Colonic mucosa (tissue), 4 donors: ENCODE results near the gene ABLIM1. TPM values are rescaled to one million over a fixed set of nuclear protein-coding genes. Genes with fewer than 3 reads are reported as not detected.

ENCODE experiments used
- DNase-seq: peaks from one replicate; pipeline ENCODE4 v3.0.0-alpha.2; 2020
- H3K27ac ChIP-seq: fragments of 200-600 bp; one replicate; pipeline ENCODE4 v1.8.0; 2021
- H3K27me3 ChIP-seq: fragments of 200-600 bp; one replicate; pipeline ENCODE4 v1.8.0; 2021
- H3K36me3 ChIP-seq: fragments of 200-600 bp; one replicate; pipeline ENCODE4 v1.8.0; 2021
- H3K4me1 ChIP-seq: fragments of 200-600 bp; one replicate; pipeline ENCODE4 v1.8.0; 2021; ENCODE audit warnings: mild to moderate bottlenecking
- H3K4me3 ChIP-seq: fragments of 200-600 bp; one replicate; pipeline ENCODE4 v1.8.0; 2021
- H3K9ac ChIP-seq, 2 donors: one replicate each; pipeline ENCODE4 v1.7.0; 2013; ENCODE audit warnings: control low read depth in 2 of 2, low read depth in 2 of 2, low read length in 2 of 2
- H3K9me3 ChIP-seq: fragments of 200-600 bp; one replicate; pipeline ENCODE4 v1.8.0; 2021
- intact Hi-C: fragments of 100-400 bp; cut with DNase I; formaldehyde crosslinking; loops from one replicate; pipeline ENCODE4 v1.14.1; 2022
- total RNA-seq, 2 donors: library from RNA; stranded (reverse); fragmentation: NEBNext Ultra II Directional in 1 of 2; extraction: Animal tissue kit (Norgen Biotek cat#: 25700) in 1 of 2; gene quantifications; one replicate each; pipeline ENCODE4 v1.2.1, GENCODE V29; 2021
- TF ChIP-seq, protein P1 (sequence below): fragments of 200-600 bp; IDR thresholded peaks from one replicate; pipeline ENCODE4 v1.8.0; 2022; ENCODE audit warnings: antibody characterized with exemption, mild to moderate bottlenecking
- donor health status: healthy.
- donor health status: DM: no; HTN: no; CAD: no.
- donor health status: DM: no; HTN: no; CAD: no.

ABLIM1 gene
- total RNA-seq, 2 donors from 2014 or later = 118 to 131 TPM

DNA sequence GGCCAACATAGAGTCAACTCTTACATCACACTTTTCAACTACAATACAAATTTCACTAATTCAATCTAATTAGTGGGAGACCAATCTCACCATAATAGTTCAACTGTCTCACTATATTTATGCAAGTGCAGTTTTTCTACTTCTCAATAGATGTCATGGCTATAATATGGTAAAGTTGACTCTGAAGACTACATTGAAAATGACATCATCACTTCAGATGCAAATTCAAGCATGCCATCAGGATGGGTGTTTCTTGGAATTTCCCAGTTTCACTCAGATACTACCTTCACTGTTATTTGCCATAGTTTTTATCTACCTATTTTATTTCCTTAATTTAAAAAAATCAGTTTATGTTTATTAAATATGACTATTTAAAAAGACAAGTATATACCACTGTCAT, 67.1 kb downstream of the ABLIM1 start:
- DNase-seq = no peak
- Histone ChIP-seq H3K9me3 (no peaks in the 10 kb centered on the region), H3K27me3 (no peaks in the 10 kb centered on the region), H3K9ac (no peak overlapping the region), H3K36me3 (no peaks in the 10 kb centered on the region), H3K4me1 (no peaks in the 10 kb centered on the region), H3K4me3 (no peak overlapping the region), H3K27ac (no peak overlapping the region)
- intact Hi-C loops = no loop called here
- TF ChIP-seq, protein P1, sequence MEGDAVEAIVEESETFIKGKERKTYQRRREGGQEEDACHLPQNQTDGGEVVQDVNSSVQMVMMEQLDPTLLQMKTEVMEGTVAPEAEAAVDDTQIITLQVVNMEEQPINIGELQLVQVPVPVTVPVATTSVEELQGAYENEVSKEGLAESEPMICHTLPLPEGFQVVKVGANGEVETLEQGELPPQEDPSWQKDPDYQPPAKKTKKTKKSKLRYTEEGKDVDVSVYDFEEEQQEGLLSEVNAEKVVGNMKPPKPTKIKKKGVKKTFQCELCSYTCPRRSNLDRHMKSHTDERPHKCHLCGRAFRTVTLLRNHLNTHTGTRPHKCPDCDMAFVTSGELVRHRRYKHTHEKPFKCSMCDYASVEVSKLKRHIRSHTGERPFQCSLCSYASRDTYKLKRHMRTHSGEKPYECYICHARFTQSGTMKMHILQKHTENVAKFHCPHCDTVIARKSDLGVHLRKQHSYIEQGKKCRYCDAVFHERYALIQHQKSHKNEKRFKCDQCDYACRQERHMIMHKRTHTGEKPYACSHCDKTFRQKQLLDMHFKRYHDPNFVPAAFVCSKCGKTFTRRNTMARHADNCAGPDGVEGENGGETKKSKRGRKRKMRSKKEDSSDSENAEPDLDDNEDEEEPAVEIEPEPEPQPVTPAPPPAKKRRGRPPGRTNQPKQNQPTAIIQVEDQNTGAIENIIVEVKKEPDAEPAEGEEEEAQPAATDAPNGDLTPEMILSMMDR = no peak

DNA sequence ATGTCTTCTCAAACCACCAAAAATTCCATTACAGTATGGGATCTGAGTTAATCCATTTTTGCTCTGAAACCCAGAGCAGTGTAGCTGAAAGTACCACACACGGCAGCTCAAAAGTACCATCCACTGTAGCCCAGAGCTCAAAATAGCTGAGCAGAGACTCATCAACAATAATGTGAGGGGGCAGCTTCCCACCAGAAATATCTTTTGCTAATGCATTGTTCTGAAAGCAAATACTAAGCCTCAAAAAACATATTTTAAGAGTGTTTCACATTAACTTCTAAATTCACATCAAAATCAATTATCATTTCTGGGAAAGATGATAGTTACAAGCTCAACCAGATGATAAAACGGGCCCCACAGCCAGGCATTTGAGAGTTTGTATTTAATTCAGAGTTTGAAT, 73.7 kb downstream of the ABLIM1 start:
- TF ChIP-seq, protein P1 = no peak
- Histone ChIP-seq H3K9ac (no peak overlapping the region), H3K27me3 (no peaks in the 10 kb centered on the region), H3K27ac (no peak overlapping the region), H3K4me3 (no peak overlapping the region), H3K36me3 (no peaks in the 10 kb centered on the region), H3K9me3 (no peaks in the 10 kb centered on the region), H3K4me1 (no peaks in the 10 kb centered on the region)
- no peak for DNase-seq
- intact Hi-C loops = no loop called here

DNA sequence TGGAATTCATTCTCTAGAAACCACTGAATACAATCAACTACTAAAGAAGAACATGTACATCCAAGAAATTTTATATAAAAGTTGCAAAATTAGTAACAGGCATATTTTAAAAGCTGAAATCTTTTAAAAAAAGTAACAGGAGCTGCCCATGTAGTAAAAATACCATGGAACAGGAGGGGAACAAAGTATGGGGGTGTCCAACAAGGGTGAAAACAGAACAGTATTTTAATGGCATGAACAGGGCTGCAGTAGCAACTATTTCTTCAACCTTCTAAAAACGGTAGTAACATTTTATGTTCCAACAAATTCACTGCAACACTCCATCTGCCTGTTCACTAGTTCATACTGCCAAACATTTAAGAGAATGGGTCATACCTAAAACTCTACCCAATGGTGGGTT, 77.0 kb downstream of the ABLIM1 start:
- no peak overlapping the region for H3K4me3 ChIP-seq
- no peaks in the 10 kb centered on the region for H3K36me3 ChIP-seq
- no peak for DNase-seq
- H3K27ac ChIP-seq = no peak overlapping the region
- no peaks in the 10 kb centered on the region for H3K9me3 ChIP-seq
- TF ChIP-seq, protein P1 = no peak
- no peaks in the 10 kb centered on the region for H3K4me1 ChIP-seq
- H3K9ac ChIP-seq = no peak overlapping the region
- H3K27me3 ChIP-seq = no peaks in the 10 kb centered on the region
- intact Hi-C loops = no loop called here

DNA sequence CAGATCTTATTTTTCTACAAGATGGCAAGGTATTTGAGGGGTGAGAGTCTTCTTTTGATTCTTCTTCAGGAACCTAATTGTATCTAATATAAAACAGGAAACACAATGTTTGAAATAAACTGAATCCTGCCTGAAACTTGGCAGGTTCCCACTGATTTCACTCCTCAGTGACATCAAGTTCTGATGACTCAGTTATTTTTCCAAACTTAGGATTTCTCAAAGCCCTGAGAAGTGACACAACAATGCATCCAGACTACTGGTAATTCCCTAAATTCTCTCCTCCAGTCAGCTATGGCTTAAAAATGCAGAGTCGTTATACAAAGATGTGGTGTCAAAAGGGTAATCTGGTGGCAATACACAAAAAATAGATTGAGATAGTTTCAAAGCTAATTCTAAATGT, 80.9 kb downstream of the ABLIM1 start:
- DNase-seq = no peak
- H3K27me3 ChIP-seq = no peaks in the 10 kb centered on the region
- TF ChIP-seq, protein P1 = no peak
- H3K4me3 ChIP-seq = no peak overlapping the region
- H3K27ac ChIP-seq = no peak overlapping the region
- intact Hi-C loops = no loop called here
- H3K9me3 ChIP-seq = no peaks in the 10 kb centered on the region
- H3K9ac ChIP-seq = no peak overlapping the region
- no peaks in the 10 kb centered on the region for H3K36me3 ChIP-seq
- H3K4me1 ChIP-seq = no peaks in the 10 kb centered on the region

DNA sequence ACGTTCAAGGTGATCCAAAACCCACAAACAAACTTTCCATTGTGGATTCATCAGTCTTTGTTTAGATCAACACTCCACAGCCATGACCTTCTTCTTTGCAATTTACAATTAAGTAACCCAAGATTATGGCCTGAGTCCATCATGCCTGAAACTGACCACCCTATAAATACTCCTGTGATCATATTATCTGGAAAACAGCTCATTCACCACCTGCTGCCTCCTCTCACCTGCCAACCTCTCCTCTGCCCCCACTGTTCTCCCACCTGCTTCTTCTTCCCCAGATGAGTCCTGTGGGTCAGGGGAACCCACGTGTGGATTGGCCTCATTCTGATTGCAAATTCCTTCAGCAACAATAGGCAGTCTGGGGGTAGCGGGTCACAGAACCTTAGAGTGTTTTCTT, 81.4 kb downstream of the ABLIM1 start:
- no peaks in the 10 kb centered on the region for H3K4me1 ChIP-seq
- no peaks in the 10 kb centered on the region for H3K36me3 ChIP-seq

More for the DNA sequence above, 81.4 kb downstream of the ABLIM1 start:
- no peak for DNase-seq
- TF ChIP-seq, protein P1 = no peak
- H3K27me3 ChIP-seq = no peaks in the 10 kb centered on the region
- H3K9me3 ChIP-seq = no peaks in the 10 kb centered on the region
- no peak overlapping the region for H3K9ac ChIP-seq
- intact Hi-C loops = no loop called here
- H3K4me3 ChIP-seq = no peak overlapping the region
- no peak overlapping the region for H3K27ac ChIP-seq
